GM23338 (cell line): Measurements from ENCODE around the gene FAM167B. TPM values are rescaled to one million over a fixed set of nuclear protein-coding genes. Genes with fewer than 3 reads are reported as not detected.

Experiments used
- ATAC-seq: fragments of 200-7000 bp; cut with Tn5 transposase; 3 replicates; pipeline ENCODE4 v1.9.1; 2020
- DNase-seq: peaks from one replicate; pipeline ENCODE4 v3.0.0-alpha.2; 2015; ENCODE audit warnings: low spot score
- H2AFZ ChIP-seq: fragments of 200-600 bp; sonication (generic); 2 replicates; pipeline ENCODE4 v1.8.0; 2016; ENCODE audit warnings: antibody characterized with exemption, mild to moderate bottlenecking, moderate library complexity
- H3F3A ChIP-seq: fragments of 200-600 bp; sonication (generic); replicated peaks from 2 replicates; pipeline ENCODE4 v1.8.0; 2017; ENCODE audit warnings: antibody characterized with exemption, mixed run types, low read depth
- H3K27ac ChIP-seq: fragments of 200-600 bp; sonication (generic); 2 replicates; pipeline ENCODE4 v1.6.1; 2016; ENCODE audit warnings: low read depth
- H3K27me3 ChIP-seq: fragments of 200-600 bp; sonication (generic); 2 replicates; pipeline ENCODE4 v1.8.0; 2016; ENCODE audit warnings: mild to moderate bottlenecking, mixed run types, moderate library complexity; ENCODE audit not compliant: insufficient read depth
- H3K36me3 ChIP-seq: fragments of 200-600 bp; sonication (generic); 2 replicates; pipeline ENCODE4 v1.8.0; 2016; ENCODE audit warnings: mild to moderate bottlenecking; ENCODE audit not compliant: insufficient read depth
- H3K4me1 ChIP-seq: fragments of 200-600 bp; sonication (generic); 2 replicates; pipeline ENCODE4 v1.8.0; 2016; ENCODE audit warnings: mild to moderate bottlenecking, moderate library complexity; ENCODE audit not compliant: insufficient read depth
- H3K4me2 ChIP-seq: fragments of 200-600 bp; sonication (generic); 2 replicates; pipeline ENCODE4 v1.7.1; 2017; ENCODE audit warnings: mixed run types
- H3K4me3 ChIP-seq: fragments of 200-600 bp; sonication (generic); 2 replicates; pipeline ENCODE4 v1.6.1; 2016; ENCODE audit warnings: mixed run types
- H3K79me2 ChIP-seq: fragments of 200-600 bp; sonication (generic); replicated peaks from 2 replicates; pipeline ENCODE4 v1.8.0; 2017; ENCODE audit warnings: mild to moderate bottlenecking; ENCODE audit not compliant: insufficient read depth
- H3K9me2 ChIP-seq: fragments of 200-600 bp; sonication (generic); 2 replicates; pipeline ENCODE4 v1.8.0; 2017; ENCODE audit not compliant: insufficient read depth
- H4K20me1 ChIP-seq: fragments of 200-600 bp; sonication (generic); replicated peaks from 2 replicates; pipeline ENCODE4 v1.8.0; 2017; ENCODE audit warnings: mild to moderate bottlenecking; ENCODE audit not compliant: insufficient read depth
- H3K27ac Mint-ChIP-seq: 2 replicates; pipeline ENCODE4 v1.8.0; 2020; ENCODE audit warnings: inconsistent platforms, mild to moderate bottlenecking, moderate library complexity, mixed read lengths
- H3K27me3 Mint-ChIP-seq: 3 replicates; pipeline ENCODE4 v1.8.0; 2022; ENCODE audit warnings: low read depth, mild to moderate bottlenecking, moderate library complexity, mixed read lengths, inconsistent platforms; ENCODE audit not compliant: insufficient read depth, poor library complexity
- H3K36me3 Mint-ChIP-seq: 3 replicates; pipeline ENCODE4 v1.8.0; 2021; ENCODE audit warnings: low read depth, mild to moderate bottlenecking, inconsistent platforms, moderate library complexity, mixed read lengths
- H3K4me1 Mint-ChIP-seq: 3 replicates; pipeline ENCODE4 v1.8.0; 2020; ENCODE audit warnings: mild to moderate bottlenecking, inconsistent platforms, mixed read lengths
- H3K4me3 Mint-ChIP-seq: 3 replicates; pipeline ENCODE4 v1.8.0; 2021; ENCODE audit warnings: moderate library complexity, mild to moderate bottlenecking, inconsistent platforms, mixed read lengths
- H3K9me3 Mint-ChIP-seq: 3 replicates; pipeline ENCODE4 v1.8.0; 2020; ENCODE audit warnings: moderate library complexity, mild to moderate bottlenecking, inconsistent platforms, mixed read lengths
- CREB1 ChIP-seq: fragments of 250-450 bp; sonication (Bioruptor Pico); IDR thresholded peaks from 2 replicates; pipeline ENCODE4 v1.5.0; 2020; ENCODE audit warnings: low read depth, mild to moderate bottlenecking, moderate library complexity
- CTCF ChIP-seq, 2 experiments: fragments of 200-600 bp in 1 of 2; sonication (generic) in 1 of 2; conservative IDR thresholded peaks; 2 replicates each; pipeline versions ENCODE4 v1.5.1 to v1.6.1; 2016 to 2017; ENCODE audit warnings: antibody characterized with exemption in 2 of 2, low read depth in 2 of 2, mild to moderate bottlenecking in 2 of 2, moderate library complexity in 1 of 2
- EZH2 ChIP-seq: fragments of 200-600 bp; sonication (generic); IDR thresholded peaks from one replicate; pipeline ENCODE4 v1.8.0; 2017; ENCODE audit warnings: antibody characterized with exemption, mild to moderate bottlenecking, low read depth; ENCODE audit not compliant: unreplicated experiment
- EZH2phosphoT487 ChIP-seq: fragments of 200-600 bp; sonication (generic); IDR thresholded peaks from one replicate; pipeline ENCODE4 v1.8.1; 2018; ENCODE audit warnings: antibody characterized with exemption; ENCODE audit not compliant: unreplicated experiment
- STAT1 ChIP-seq: IDR thresholded peaks from one replicate; pipeline ENCODE4 v1.6.1; 2016; ENCODE audit warnings: antibody characterized with exemption; ENCODE audit not compliant: unreplicated experiment
- ZNF114 ChIP-seq: fragments of 250-450 bp; sonication (Bioruptor Pico); IDR thresholded peaks from 2 replicates; pipeline ENCODE4 v1.5.0; 2020; ENCODE audit warnings: mild to moderate bottlenecking, moderate library complexity
- ZNF331 ChIP-seq: fragments of 250-450 bp; sonication (Bioruptor Pico); IDR thresholded peaks from 2 replicates; pipeline ENCODE4 v1.5.0; 2020; ENCODE audit warnings: low read depth, mild to moderate bottlenecking, moderate library complexity
- ZNF462 ChIP-seq: fragments of 250-450 bp; sonication (Bioruptor Pico); IDR thresholded peaks from 2 replicates; pipeline ENCODE4 v1.5.0; 2020; ENCODE audit warnings: mild to moderate bottlenecking, moderate library complexity
- polyA plus RNA-seq: library from polyadenylated mRNA; unstranded; fragments of >200 nt; fragmentation: Nextera tagmentation; extraction: Ambion mirVana; gene quantifications from 2 replicates; pipeline ENCODE4 v1.2.1, GENCODE V29; 2016
- total RNA-seq: library from RNA; depleted of rRNA; stranded (reverse); fragments of >200 nt; shearing (Covaris generic); gene quantifications from 2 replicates; pipeline ENCODE4 v1.2.3, GENCODE V29; 2014

The FAM167B gene
- total and polyA plus RNA-seq, 2 experiments from 2014 or later = 0.31 to 2.2 TPM

- Histone ChIP-seq H2AFZ (no peak overlapping the region), H3K79me2 (no peaks in the 10 kb centered on the region), H3F3A (peaks cover 5% of the 10 kb centered on the region; the same call in 1 of the 2 replicates), H4K20me1 (no peaks in the 10 kb centered on the region), H3K27me3 (peaks cover 15% of the 10 kb centered on the region; the same call in 1 of the 2 replicates), H3K27ac (no peak overlapping the region), H3K4me3 (no peak overlapping the region), H3K9me2 (no peaks in the 10 kb centered on the region), H3K4me2 (no peak overlapping the region), H3K36me3 (no peaks in the 10 kb centered on the region), H3K4me1 (0 out of 2 replicates have a peak, but pooled peaks cover 4% of the 10 kb centered on the region)
- peaks cover 6% of the 10 kb centered on the region for H3K4me1 Mint-ChIP-seq
- H3K36me3 Mint-ChIP-seq = peaks cover 14% of the 10 kb centered on the region; the same call in 2 of the 3 replicates
- ATAC-seq (no peak), DNase-seq (no peak)
- peaks cover 34% of the 10 kb centered on the region for H3K27me3 Mint-ChIP-seq
- TF ChIP-seq EZH2phosphoT487 = no peak
- no peak for TF ChIP-seq CREB1 (CRISPR knock-in tag)
- no peak for TF ChIP-seq CTCF (conservative IDR thresholded peaks at IDR 0.05; ENCODE audit: low read depth in 2 of 2)
- no peak for TF ChIP-seq ZNF114
- TF ChIP-seq STAT1 = no peak
- TF ChIP-seq EZH2 = no peak
- TF ChIP-seq ZNF462 (CRISPR knock-in tag) = no peak
- no peak for TF ChIP-seq ZNF331 (CRISPR knock-in tag)
- no peak overlapping the region for H3K4me3 Mint-ChIP-seq
- no peaks in the 10 kb centered on the region for H3K9me3 Mint-ChIP-seq
- H3K27ac Mint-ChIP-seq = no peak overlapping the region
Observed at GRCh38 chr1:32208469-32208868, 38.6 kb upstream of the FAM167B start.
